ENCODE measurements around the gene SCAMP5.

Gene SCAMP5

DNA sequence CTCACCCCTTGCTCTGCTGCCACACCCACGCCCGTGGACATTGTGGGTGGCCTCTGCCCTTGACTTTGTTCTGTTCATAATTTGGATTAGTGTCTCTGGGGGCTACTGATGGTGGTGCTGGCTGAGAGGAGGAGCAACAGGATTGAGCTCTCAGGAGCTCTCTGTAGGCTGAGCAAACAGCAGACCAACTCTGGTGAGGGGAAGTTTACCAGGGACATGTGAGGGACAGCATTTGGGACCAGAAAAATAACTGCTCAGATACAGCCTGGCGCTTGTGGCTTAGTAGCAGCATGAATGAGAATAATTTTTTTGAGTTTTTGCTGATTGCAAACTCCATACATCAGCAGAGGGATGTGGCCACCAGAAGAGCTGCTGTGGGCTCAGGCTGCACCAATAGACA is 42.9 kb downstream of the SCAMP5 start:
- DNase-seq (ENCODE audit: low read depth), result no peak
- TF ChIP-seq, protein P1, sequence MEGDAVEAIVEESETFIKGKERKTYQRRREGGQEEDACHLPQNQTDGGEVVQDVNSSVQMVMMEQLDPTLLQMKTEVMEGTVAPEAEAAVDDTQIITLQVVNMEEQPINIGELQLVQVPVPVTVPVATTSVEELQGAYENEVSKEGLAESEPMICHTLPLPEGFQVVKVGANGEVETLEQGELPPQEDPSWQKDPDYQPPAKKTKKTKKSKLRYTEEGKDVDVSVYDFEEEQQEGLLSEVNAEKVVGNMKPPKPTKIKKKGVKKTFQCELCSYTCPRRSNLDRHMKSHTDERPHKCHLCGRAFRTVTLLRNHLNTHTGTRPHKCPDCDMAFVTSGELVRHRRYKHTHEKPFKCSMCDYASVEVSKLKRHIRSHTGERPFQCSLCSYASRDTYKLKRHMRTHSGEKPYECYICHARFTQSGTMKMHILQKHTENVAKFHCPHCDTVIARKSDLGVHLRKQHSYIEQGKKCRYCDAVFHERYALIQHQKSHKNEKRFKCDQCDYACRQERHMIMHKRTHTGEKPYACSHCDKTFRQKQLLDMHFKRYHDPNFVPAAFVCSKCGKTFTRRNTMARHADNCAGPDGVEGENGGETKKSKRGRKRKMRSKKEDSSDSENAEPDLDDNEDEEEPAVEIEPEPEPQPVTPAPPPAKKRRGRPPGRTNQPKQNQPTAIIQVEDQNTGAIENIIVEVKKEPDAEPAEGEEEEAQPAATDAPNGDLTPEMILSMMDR (IDR thresholded peaks at IDR 0.05; ENCODE audit: insufficient read depth, low read depth, low read length, missing control alignments), result no peak
- no peak overlapping the region for H3K4me3 ChIP-seq (ENCODE audit: low read length)

DNA sequence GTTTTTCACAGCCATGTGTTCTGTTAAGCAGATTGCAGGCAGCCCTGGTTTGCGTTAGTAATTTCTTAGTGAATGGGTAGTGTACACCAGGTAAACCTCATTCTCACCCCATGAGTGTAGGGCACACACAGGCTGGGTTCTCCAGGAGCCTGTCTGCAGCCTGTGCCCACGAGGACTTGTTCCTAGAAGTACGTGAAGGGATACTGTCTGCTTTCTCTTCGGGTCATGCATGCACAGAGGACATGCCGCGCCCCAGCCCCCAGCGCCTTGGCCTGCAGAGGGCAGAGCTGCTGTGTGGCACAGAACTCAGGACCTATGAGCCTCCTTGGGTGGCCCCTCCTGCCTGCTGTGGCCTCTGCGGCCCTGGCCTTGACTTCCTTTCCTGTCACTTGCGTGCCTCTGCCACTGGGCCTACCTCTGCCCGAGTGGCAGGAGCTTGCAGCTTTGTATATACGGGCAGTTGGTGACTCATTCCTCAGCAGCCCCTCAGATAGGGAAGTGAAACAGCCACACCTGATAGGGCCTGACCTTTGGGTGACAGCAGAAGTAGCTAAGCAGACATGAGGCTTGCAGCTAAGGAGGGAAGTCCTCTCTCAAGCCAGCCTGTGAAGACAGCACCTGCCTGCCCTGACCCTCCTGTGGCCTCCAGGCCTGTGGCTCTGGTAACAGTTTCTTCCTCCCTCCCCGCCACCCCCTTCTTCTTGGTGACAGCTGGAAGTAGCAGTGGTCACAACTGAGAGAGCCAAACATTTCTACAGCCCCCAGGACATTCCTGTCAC is 47.6 kb downstream of the SCAMP5 start:
- TF ChIP-seq, protein P1 (IDR thresholded peaks at IDR 0.05; ENCODE audit: insufficient read depth, low read depth, low read length, missing control alignments), result peak; percentile 24
- peak; percentile 40 for DNase-seq (ENCODE audit: low read depth)
- H3K4me3 ChIP-seq (ENCODE audit: low read length), result no peak overlapping the region

DNA sequence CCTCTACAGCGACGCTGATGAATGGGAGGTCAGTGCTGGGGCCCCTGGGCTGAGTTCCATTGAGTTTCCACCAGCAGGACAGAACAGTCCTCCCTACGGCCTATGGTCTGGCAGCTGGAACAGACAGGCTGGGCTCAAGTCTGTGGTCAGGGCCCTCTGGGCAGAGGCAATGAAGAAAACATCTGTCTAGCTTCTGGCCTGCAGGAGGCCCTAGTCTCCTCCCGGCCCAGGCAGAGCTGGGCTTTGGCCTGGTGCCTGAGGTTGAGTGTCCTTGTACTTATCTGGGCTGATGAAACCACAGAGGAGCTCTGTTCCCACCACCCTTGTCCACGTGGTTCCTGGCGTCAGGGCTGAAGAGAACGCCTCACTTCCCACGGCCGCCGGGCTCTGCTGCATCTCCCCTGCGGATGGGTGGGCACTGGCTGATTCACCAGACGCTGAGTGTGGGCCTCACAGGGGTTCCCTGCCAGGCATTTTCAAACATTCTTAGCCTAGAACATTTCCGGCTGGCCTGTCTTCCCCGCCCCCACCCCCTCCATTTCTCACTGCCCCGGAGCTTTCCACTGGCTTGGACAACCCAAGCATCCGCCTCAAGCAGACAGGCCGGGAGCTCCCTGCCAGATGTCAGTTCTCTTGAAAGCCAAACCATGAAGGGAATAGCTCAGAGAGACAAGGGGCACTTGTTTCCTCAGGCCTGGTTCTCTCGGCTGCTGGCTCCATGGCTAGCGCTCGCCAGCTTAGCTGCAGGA is 48.3 kb downstream of the SCAMP5 start:
- H3K4me3 ChIP-seq (ENCODE audit: low read length), result no peak overlapping the region
- TF ChIP-seq, protein P1 (IDR thresholded peaks at IDR 0.05; ENCODE audit: insufficient read depth, low read depth, low read length, missing control alignments), result no peak
- DNase-seq (ENCODE audit: low read depth), result peak; percentile 70

DNA sequence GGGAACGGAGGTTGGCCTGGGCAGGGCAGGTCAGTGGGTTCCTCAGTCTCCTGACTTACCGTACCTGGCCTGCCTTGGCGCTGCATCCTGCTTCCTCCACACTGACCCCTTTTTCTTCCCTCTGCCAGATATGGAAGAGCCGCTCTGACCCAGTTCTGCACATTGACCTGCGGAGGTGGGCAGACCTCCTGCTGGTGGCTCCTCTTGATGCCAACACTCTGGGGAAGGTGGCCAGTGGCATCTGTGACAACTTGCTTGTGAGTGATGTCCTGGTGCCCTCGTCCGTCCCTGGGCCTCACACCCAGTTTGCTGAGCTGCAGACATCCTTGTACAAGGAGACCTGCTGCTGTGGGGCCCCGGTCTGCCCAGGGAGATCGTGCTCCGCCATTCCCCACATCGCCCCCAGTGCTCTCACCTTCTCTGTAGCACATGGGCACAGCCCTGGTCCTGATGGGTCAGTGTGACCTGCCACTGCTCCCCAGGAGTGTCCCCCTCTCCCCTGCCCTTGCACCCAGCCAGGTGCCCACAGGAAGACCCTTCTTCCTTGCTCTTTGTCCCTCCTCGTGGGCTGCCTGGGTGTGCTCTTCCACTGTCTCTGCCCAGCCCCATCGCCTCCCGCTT is 49.0 kb downstream of the SCAMP5 start:
- DNase-seq (ENCODE audit: low read depth), result no peak
- no peak overlapping the region for H3K4me3 ChIP-seq (ENCODE audit: low read length)
- TF ChIP-seq, protein P1 (IDR thresholded peaks at IDR 0.05; ENCODE audit: insufficient read depth, low read depth, low read length, missing control alignments), result no peak

DNA sequence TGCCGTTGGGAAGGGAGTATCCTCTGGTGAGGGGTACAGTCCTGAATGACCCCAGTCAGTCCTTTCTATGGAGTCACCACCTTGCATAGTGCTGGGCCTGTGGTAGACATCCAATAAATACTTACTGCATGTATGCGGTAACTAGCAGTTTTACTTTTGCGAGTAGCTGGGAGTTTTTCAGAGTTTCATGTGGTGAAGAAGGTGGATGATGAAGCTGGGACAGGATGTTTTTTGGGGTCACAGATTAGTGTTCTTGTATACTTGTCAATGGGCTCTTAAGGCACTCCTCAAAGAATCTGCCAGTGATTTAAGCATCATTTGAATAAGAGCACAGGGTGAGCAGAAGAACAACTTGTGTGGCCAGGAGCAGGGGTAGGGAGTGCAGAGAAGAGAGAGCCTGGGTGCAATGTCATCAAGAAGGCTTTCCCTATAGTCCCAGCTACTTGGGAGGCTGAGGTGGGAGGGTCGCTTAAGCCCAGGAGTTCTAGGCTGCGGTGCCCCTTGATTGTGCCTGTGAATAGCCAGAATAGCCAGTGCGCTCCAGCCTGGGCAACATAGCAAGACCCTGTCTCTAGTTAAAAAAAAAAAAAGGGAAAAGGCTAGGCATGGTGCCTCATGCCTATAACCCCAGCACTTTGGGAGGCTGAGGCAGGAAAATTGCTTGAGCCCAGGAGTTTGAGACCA is 50.1 kb downstream of the SCAMP5 start:
- DNase-seq (ENCODE audit: low read depth), result no peak
- TF ChIP-seq, protein P1 (IDR thresholded peaks at IDR 0.05; ENCODE audit: insufficient read depth, low read depth, low read length, missing control alignments), result no peak
- no peak overlapping the region for H3K4me3 ChIP-seq (ENCODE audit: low read length)

DNA sequence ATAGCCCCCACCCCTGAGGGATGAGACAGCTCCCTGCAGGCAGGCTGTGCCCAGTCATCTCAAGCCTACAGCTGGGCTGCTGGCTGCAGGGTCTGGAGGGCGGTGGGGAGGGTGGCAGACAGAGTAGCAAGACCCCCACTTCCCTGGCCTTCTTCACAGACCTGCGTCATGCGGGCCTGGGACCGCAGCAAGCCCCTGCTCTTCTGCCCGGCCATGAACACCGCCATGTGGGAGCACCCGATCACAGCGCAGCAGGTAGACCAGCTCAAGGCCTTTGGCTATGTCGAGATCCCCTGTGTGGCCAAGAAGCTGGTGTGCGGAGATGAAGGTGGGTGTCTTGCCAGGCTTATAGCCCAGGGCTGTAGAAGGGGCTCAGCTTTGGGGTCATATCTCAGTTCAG is 53.0 kb downstream of the SCAMP5 start:
- TF ChIP-seq, protein P1 (IDR thresholded peaks at IDR 0.05; ENCODE audit: insufficient read depth, low read depth, low read length, missing control alignments), result no peak
- no peak for DNase-seq (ENCODE audit: low read depth)
- H3K4me3 ChIP-seq (ENCODE audit: low read length), result no peak overlapping the region

Data from epithelial cell of esophagus (primary cell).